ENCODE data around the gene NAA40. TPM values are rescaled to one million over a fixed set of nuclear protein-coding genes. Genes with fewer than 3 reads are reported as not detected.
A peak's percentile ranks its signal among the peaks of the same experiment; 100 is the strongest.

The NAA40 gene
- total and polyA plus RNA-seq, 10 of the 15 experiments (the other 5 are each of a cell fraction or from before 2014, with no cell fraction given): 4.8 to 31.6 (median 22.2) TPM

- TF ChIP-seq KAT2A (conservative IDR thresholded peaks at IDR 0.05; ENCODE audit: control insufficient read depth, low read depth, low read length) (no peak), BACH1 (IDR thresholded peaks at IDR 0.05; ENCODE audit: borderline replicate concordance) (no peak), ZNF274 (IDR thresholded peaks at IDR 0.05; ENCODE audit: insufficient read depth, insufficient read length) (no peak), MYB (IDR thresholded peaks at IDR 0.05; ENCODE audit: borderline replicate concordance, low read depth, low read length) (no peak), IKZF1 (conservative IDR thresholded peaks at IDR 0.05) (no peak), ZNF217 (IDR thresholded peaks at IDR 0.05) (peak; percentile 44; the same call in 1 of the 2 replicates), RAD51 (IDR thresholded peaks at IDR 0.05) (no peak), ZBTB33 (IDR thresholded peaks at IDR 0.05) (no peak), PKNOX1 (IDR thresholded peaks at IDR 0.05) (no peak)
Observed at GRCh38 chr11:63985812-63986155, 47.0 kb downstream of the NAA40 start (continued).

Measured in GM12878 (cell line).